ENCODE results near the gene METTL24.
"Not testable (repeated sequence)": the region's sequence is repeated elsewhere in the genome, so short reads cannot be mapped to it uniquely, and the experiment has no call there.

METTL24 gene

GRCh38 chr6:110360676-110361075, 2.5 kb upstream of the METTL24 start:
- no peak for DNase-seq

GRCh38 chr6:110359556-110359955, 1.4 kb upstream of the METTL24 start:
- no peak for DNase-seq

- no peak for DNase-seq
Measured at GRCh38 chr6:110358553-110359160, 508 bp upstream of the METTL24 start.

- no peak for DNase-seq
Measured at GRCh38 chr6:110357298-110357663, 868 bp downstream of the METTL24 start.

- DNase-seq = no peak
Measured at GRCh38 chr6:110356778-110357177, 1.4 kb downstream of the METTL24 start.

GRCh38 chr6:110355727-110356126, 2.4 kb downstream of the METTL24 start:
- no peak for DNase-seq

GRCh38 chr6:110355022-110355421, 3.1 kb downstream of the METTL24 start:
- DNase-seq = no peak

GRCh38 chr6:110354153-110354552, 4.0 kb downstream of the METTL24 start:
- no peak for DNase-seq

GRCh38 chr6:110353457-110354001, 4.6 kb downstream of the METTL24 start:
- no peak for DNase-seq

GRCh38 chr6:110352563-110353262, 5.4 kb downstream of the METTL24 start:
- DNase-seq = no peak

GRCh38 chr6:110351986-110352385, 6.2 kb downstream of the METTL24 start:
- DNase-seq = no peak

GRCh38 chr6:110351546-110351945, 6.6 kb downstream of the METTL24 start:
- no peak for DNase-seq

- DNase-seq = not testable (repeated sequence)
Measured at GRCh38 chr6:110350593-110350992, 7.6 kb downstream of the METTL24 start.

GRCh38 chr6:110348961-110349690, 9.0 kb downstream of the METTL24 start:
- DNase-seq = no peak

GRCh38 chr6:110345025-110345424, 13.1 kb downstream of the METTL24 start:
- peak; percentile 11 to 12 for DNase-seq

- DNase-seq = no peak
Measured at GRCh38 chr6:110342759-110343158, 15.4 kb downstream of the METTL24 start.

GRCh38 chr6:110341663-110342596, 16.2 kb downstream of the METTL24 start:
- no peak for DNase-seq

GRCh38 chr6:110341067-110341466, 17.1 kb downstream of the METTL24 start:
- DNase-seq = no peak

GRCh38 chr6:110340392-110340965, 17.7 kb downstream of the METTL24 start:
- no peak for DNase-seq

GRCh38 chr6:110338820-110339470, 19.2 kb downstream of the METTL24 start:
- no peak for DNase-seq

- peak in 1 of 2 donors; percentile 13 for DNase-seq
Measured at GRCh38 chr6:110337486-110337885, 20.7 kb downstream of the METTL24 start.

Measured in inflammatory macrophage (primary cell).